ENCODE measurements around the gene FAM199X. TPM values are rescaled to one million over a fixed set of nuclear protein-coding genes. Genes with fewer than 3 reads are reported as not detected.

FAM199X gene
- total RNA-seq, 2 experiments from 2014 or later: 6.9 to 8.0 TPM

DNA sequence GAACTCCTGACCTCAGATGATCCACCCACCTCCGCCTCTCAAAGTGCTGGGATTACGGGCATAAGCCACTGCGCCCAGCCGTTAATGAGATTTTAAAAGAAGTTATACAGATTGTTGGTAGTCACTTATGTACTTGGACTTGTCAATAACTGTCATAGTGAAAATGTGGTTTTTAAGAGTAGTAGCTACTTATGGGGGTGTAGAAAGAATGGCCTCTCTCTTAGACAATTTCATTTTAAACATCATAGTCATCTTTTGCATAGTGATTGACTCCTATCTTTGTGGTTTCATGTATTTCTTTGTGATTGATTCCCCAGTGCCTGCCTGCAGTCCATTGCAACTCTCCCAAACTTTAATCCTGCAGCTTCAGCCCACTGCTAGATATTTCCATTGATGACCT, 17.4 kb downstream of the FAM199X start:
- Mint-ChIP-seq H3K9me3 (no peaks in the 10 kb centered on the region), H3K27ac (no peak overlapping the region), H3K4me1 (ENCODE audit: low read depth) (peaks cover 17% of the 10 kb centered on the region), H3K27me3 (no peaks in the 10 kb centered on the region), H3K36me3 (ENCODE audit: low read depth) (peaks cover 13% of the 10 kb centered on the region), H3K4me3 (no peak overlapping the region)
- TF ChIP-seq, protein P1, sequence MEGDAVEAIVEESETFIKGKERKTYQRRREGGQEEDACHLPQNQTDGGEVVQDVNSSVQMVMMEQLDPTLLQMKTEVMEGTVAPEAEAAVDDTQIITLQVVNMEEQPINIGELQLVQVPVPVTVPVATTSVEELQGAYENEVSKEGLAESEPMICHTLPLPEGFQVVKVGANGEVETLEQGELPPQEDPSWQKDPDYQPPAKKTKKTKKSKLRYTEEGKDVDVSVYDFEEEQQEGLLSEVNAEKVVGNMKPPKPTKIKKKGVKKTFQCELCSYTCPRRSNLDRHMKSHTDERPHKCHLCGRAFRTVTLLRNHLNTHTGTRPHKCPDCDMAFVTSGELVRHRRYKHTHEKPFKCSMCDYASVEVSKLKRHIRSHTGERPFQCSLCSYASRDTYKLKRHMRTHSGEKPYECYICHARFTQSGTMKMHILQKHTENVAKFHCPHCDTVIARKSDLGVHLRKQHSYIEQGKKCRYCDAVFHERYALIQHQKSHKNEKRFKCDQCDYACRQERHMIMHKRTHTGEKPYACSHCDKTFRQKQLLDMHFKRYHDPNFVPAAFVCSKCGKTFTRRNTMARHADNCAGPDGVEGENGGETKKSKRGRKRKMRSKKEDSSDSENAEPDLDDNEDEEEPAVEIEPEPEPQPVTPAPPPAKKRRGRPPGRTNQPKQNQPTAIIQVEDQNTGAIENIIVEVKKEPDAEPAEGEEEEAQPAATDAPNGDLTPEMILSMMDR (IDR thresholded peaks at IDR 0.05): no peak
- CTCF ChIA-PET: interaction anchor here (1.2 kb wide), 1 partner anchor 12 kb away, joined by 5 read pairs; no protein-coding TSS in a partner anchor
- ATAC-seq (peak; percentile 49), DNase-seq (no peak)
- intact Hi-C loops (cut with micrococcal nuclease): no loop called here
- POLR2A ChIA-PET: no interaction called here

DNA sequence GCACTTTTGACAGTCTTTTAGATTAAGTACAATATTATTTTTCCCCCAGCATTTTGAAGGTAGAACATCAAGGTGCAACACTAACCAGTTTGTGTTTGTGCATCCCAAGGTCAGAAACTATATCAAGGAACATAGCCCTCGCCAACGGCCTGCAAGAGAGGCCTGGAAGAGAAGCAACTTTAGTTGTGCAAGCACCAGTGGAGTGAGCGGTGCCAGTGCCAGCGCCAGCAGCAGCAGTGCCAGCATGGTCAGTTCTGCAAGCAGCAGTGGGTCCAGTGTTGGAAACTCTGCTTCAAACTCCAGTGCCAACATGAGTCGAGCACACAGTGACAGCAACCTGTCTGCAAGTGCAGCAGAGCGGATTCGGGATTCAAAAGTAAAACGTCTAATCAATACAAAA, 21.7 kb downstream of the FAM199X start:
- no peaks in the 10 kb centered on the region for H3K9me3 Mint-ChIP-seq
- peaks cover 5% of the 10 kb centered on the region for H3K36me3 Mint-ChIP-seq (ENCODE audit: low read depth)
- intact Hi-C loops (cut with micrococcal nuclease): no loop called here
- ATAC-seq (no peak), DNase-seq (no peak)
- ChIA-PET POLR2A (no interaction called here), CTCF (no interaction called here)
- H3K27me3 Mint-ChIP-seq: no peaks in the 10 kb centered on the region
- no peak overlapping the region for H3K27ac Mint-ChIP-seq
- no peak overlapping the region for H3K4me3 Mint-ChIP-seq
- peaks cover 9% of the 10 kb centered on the region for H3K4me1 Mint-ChIP-seq (ENCODE audit: low read depth)
- TF ChIP-seq, protein P1 (IDR thresholded peaks at IDR 0.05): no peak

DNA sequence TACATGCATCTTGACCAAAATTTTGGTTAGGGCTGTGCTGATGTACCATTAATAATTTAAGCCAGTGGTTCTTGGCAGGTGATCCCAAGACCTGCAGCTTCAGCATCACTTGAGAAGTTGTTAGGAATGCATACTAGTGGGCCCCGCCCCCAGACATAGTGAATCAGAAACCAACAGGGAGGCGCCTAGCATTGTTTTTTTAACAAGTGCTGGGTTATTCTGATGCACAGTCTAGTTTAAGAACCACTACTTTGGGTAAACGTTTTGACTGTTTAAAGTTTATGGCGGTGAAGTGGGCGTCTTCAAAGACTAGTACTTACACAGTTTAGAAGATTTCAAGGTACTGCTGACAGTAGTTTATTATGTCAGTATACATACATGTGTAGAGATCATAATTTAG, 23.6 kb downstream of the FAM199X start:
- TF ChIP-seq, protein P1 (IDR thresholded peaks at IDR 0.05): no peak
- POLR2A ChIA-PET: no interaction called here
- no peaks in the 10 kb centered on the region for H3K27me3 Mint-ChIP-seq
- H3K4me1 Mint-ChIP-seq (ENCODE audit: low read depth): peaks cover 10% of the 10 kb centered on the region
- intact Hi-C loops (cut with micrococcal nuclease): no loop called here
- H3K4me3 Mint-ChIP-seq: no peak overlapping the region
- H3K9me3 Mint-ChIP-seq: no peaks in the 10 kb centered on the region
- CTCF ChIA-PET: no interaction called here
- peaks cover 5% of the 10 kb centered on the region for H3K36me3 Mint-ChIP-seq (ENCODE audit: low read depth)
- no peak for ATAC-seq
- H3K27ac Mint-ChIP-seq: no peak overlapping the region
- no peak for DNase-seq

DNA sequence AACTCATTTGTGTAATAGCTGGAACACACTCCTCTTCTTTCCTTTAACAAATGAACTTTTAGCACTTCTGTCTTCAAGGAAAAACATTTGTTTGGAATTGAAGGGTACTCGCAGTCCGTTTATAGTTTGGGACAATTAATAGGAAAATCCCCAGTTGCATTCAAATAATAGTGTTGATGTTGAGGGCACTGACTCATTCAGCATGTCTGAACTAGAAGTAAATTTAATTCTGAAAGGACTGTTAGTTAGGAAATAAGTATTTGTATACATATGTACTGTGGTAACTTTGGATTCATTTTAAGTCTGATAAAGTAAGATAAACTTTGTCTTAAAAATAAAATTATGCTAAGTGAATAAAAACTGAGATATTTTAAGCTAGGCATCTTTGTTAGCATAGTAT, 27.2 kb downstream of the FAM199X start:
- TF ChIP-seq, protein P1 (IDR thresholded peaks at IDR 0.05): no peak
- Mint-ChIP-seq H3K9me3 (no peaks in the 10 kb centered on the region), H3K4me3 (no peak overlapping the region), H3K36me3 (ENCODE audit: low read depth) (no peaks in the 10 kb centered on the region), H3K27ac (no peak overlapping the region), H3K4me1 (ENCODE audit: low read depth) (peaks cover 13% of the 10 kb centered on the region), H3K27me3 (no peaks in the 10 kb centered on the region)
- ChIA-PET CTCF (interaction anchor here (3.2 kb wide), 1 partner anchor 27 kb away, joined by 14 read pairs; the partner anchor contains the start of gene FAM199X), POLR2A (no interaction called here)
- intact Hi-C loops (cut with micrococcal nuclease): no loop called here
- ATAC-seq: no peak
- DNase-seq: no peak

DNA sequence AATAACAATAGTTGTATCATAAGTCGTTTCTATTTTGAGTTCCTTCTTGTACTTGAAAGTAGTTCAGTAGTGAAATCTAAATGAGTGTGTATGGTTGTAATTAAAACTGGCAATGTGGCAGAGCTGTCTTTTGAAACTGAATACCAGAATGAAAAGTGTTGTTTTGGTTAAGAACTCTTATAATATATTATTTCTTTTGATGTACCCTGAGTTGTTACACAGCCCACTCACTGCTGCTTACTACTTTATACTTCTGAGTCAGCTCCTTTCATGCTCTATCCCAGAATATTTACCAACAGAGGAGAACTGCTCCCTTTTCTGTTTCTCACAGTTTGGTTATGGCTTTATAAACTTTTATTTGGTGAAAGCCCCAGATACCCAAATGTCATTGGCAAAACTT, 28.8 kb downstream of the FAM199X start:
- ATAC-seq: no peak
- intact Hi-C loops (cut with micrococcal nuclease): loop anchor here (5.0 kb wide), 1 partner anchor 77 kb away; no protein-coding TSS in a partner anchor

More for the DNA sequence above, 28.8 kb downstream of the FAM199X start:
- H3K27ac Mint-ChIP-seq: no peak overlapping the region
- H3K36me3 Mint-ChIP-seq (ENCODE audit: low read depth): no peaks in the 10 kb centered on the region
- no peaks in the 10 kb centered on the region for H3K9me3 Mint-ChIP-seq
- ChIA-PET CTCF (interaction anchor here (0.6 to 3.2 kb wide), 13 partner anchors 10 to 76 kb away, joined by 3 to 14 read pairs (median 4); partner anchors contain the start of gene FAM199X), POLR2A (no interaction called here)
- H3K4me3 Mint-ChIP-seq: no peak overlapping the region
- TF ChIP-seq, protein P1 (IDR thresholded peaks at IDR 0.05): no peak
- H3K27me3 Mint-ChIP-seq: no peaks in the 10 kb centered on the region
- H3K4me1 Mint-ChIP-seq (ENCODE audit: low read depth): peaks cover 12% of the 10 kb centered on the region
- DNase-seq: no peak
